HG02623 (cell line): ENCODE measurements around the gene EBF4.

Source experiments
- ATAC-seq: cut with Tn5 transposase; IDR thresholded peaks from one replicate; pipeline ENCODE4 v1.9.1; 2021; ENCODE audit warnings: moderate library complexity; ENCODE audit not compliant: unreplicated experiment

EBF4 gene

DNA sequence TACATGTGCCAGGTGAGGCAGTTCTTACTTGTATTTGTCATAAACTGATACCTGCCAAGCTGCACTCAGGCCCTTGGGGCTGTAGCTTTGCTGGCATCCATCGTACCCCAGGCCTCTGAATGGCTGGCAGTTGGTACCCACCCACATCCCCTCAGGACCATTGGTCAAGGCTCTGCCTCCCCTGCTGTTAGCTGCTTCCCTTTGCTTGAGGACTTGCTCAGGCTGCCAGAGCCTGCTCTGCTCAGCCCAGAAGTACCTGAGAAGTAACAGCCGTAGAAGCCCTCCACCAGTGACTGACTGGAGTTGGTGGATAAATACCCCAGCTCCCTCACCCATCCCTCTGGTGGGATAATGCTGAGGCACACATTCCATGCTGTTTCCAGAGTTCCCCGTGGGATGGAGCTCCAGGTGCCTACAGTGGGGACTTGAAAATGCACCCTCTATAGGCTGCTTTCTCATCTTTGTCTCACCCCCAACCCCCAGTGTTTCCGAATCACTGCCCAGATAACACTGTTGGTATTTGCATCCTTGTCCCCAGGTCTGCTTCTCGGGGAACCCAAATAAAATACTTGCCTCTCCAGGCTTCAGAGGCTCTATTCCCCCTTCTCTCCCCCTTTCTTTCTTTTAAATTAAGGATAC is 7.3 kb downstream of the EBF4 start:
- ATAC-seq, result no peak

DNA sequence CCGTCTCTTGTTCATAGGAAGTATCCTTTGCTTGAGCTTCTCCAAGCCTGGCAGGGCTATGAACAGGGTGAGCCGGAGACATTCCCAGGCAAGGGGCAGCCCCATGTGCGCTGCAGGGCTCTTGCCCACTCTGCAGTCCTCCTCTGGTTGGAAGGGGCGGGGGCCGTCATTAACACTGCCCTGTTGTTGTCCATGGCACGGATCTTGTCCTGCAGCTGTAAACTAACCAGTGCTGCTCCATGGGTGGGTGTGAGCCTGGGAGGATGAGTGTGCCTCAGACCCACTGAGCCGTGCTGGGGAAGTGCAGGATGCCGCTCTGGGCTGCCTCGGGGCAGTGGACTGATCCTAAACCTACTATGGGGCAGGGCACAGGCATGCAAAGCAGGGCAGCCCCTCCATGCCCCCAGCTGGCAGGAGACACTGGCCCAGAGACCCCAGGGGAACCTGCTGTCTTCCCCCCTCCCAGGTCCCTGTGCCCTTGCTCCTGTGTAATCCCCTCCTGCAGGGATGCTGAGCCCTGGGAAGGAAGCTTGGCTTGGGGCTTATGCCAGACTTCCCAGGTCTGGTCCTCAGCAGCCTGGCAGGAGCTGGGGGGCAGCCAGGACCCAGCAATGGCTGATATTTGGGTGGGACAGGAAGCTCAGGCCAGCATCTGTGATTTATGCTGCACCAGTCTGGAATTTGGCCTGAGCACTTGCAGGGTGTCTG is 8.5 kb downstream of the EBF4 start:
- ATAC-seq, result no peak

DNA sequence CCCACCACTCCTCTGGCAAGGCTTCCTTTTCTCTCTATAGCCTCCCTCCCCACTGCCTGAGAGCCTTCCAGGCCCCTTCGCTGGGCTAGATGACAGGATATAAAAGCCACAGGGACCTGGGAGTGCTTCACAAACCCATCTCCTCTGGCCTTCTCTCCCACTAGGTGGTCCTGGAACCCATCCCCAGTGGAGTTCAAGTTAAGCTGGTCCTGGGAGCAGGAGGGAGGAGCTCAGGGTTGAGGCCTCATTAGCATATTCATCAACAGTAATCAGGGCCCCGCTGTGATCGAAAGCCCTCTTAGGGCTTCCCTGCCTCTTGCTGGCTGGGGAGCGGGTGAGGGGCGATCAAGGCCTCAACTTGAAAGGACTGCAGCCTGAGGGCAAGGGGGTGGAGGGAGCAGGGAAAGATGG is 9.1 kb downstream of the EBF4 start:
- ATAC-seq, result no peak

DNA sequence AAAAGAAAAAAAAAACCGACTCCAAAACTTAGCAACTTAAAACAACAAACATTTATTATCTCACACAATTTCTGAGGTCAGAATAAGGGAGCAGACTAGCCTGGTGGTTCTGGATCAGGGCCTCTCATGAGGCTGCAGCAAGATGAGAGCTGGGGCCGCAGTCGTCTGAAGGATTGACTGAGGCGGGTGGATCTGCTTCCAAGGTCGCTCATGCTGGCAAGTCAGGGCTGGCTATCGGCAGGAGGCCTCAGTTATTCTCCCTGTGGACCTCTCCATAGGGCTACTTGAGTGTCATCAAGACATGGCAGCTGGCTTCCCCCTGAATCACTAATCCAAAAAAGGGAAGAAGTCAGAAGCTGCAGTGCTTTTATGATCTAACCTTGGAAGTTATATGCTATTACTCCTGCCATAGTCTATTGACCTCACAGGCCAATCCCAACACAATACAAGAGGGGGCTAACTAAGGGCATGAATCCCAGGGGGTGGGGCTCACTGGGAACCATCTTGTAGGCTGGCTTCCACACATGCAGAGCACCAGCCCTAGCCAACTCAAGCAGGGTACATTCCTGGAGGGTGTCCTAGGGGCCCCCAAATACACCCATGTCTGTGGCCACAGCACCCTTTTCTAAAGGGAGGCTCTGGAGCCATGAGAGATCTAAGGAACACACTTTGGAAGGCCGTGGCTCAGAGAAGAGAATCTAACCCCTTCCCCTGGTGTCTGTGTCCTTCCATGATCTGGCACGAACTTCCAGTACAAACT is 11.3 kb downstream of the EBF4 start:
- no peak for ATAC-seq

DNA sequence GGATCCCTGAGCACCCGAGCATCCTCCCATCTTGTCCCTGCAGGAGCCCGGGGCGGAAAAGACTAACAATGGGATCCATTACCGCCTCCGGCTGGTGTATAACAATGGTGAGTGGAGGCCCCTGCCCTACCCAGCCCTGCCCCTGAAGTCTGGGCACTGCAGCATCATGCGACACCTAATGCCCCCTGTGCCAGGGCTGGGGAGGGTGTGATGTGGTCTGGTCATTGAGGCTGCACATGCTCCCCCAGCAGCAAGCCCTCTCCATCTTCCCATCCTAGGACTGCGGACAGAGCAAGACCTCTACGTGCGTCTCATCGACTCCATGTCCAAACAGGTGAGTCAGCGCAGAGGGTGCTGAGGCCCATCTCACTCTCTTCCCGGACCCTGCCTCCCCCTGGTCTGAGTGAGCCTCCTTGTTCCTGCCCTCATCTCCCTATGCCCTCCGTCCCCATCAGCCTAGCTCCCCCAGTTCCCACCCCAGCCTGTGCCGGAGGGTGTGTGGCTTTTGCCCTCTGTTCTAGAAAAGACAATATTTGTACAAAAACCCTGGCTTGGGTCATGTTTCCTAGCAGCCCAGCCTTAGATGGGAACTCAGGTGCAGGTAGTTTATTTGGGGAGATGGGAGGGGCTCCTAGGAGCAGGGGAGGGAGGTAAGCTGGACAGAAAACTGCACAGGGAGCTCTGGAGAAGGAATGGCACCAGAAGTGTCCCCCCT is 13.5 kb downstream of the EBF4 start:
- ATAC-seq, result no peak

DNA sequence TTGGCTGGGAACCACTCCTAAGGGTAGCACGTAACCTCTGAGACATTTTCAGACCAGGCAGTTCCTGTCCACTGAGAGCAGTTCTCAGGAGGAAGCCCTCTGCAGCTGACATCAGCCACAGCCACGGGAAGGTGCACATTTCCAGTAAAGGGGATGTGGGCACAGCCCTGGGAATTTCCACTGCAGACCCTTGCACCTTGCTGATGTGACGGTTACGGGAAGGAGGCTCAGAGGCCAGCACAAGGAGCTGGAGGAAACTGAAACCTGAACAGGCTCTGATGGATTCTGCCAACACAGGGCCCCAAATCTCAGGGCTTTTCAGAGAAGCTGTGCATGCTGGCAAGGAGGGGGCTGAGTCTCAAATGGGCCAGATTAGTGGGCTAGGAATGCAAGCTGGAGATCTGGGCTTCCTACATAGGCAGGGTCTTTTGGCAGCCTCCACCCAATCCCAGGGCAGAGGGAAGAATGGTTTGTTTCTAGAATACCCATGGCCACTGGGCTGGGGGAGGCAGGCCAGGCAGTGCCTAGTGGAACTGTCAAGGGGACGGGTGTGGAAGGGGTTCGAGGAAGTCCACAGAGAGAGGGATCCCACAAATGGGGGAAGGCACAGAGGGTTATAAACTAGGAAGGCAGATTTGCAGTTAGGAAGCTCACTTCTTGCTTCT is 14.2 kb downstream of the EBF4 start:
- no peak for ATAC-seq

DNA sequence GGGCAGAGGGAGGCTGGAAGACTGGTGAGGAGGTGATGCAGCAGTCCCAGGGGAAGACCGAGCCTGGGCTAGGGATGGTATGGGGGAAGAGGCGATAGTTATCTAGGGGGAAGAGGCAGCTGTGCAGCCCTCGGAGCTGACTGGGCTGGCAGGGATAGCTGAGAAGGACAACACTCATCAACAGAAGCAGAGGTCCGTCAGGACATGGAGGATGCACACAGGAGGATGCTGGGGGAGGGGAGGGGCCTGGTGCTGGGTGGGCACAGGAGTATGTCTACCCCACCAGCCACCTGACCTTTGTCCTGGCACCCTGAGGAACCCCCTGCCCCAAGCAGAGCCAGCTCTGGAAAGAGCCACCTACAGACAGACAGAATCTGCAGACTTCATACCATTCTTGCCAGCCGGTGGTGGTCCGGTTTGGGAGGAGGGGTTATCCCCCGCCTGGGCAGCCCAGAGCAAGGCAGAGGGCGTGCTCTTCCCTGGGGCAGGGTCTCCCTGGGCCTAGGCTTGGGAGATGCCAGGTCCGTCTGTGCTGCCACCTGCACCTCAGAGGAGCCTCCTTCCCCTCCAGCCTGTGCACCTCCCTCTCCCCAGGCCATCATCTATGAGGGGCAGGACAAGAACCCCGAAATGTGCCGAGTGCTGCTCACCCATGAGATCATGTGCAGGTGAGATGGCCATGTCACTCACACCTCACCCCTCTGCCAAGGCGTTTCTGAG is 14.9 kb downstream of the EBF4 start:
- ATAC-seq, result no peak

DNA sequence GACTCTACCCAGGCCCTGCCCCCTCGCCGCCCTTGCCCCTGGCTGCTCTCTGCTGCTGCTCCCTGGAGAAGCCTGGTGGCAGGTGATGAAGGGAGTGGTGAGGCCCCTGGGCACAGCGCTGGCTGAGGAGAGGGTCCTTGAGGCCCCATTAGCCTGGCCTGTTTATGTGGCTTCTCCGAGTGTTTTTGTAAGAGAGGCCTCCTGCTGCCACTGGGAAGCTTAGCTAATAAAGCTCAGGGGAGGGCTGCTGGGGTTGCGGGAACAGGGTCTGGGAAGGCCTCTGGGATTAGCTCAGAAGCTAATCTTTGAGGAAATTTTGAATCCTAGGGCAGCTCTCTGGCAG is 15.5 kb downstream of the EBF4 start:
- no peak for ATAC-seq

DNA sequence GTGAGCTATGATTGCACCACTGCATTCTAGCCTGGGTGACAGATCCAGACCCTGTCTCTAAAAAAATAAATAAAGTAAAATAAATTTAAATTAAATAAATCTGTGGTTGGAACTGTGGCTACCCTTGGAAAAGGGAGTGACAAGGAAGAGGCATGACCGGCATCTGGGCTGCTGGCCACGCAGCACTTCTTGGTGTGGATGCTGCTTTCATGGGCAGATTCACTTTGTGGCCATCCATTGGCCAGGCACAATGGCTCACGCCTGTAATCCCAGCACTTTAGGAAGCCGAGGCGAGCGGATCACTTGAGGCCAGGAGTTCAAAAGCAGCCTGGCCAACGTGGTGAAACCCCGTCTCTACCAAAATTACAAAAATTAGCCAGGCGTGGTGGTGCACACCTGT is 16.1 kb downstream of the EBF4 start:
- no peak for ATAC-seq

DNA sequence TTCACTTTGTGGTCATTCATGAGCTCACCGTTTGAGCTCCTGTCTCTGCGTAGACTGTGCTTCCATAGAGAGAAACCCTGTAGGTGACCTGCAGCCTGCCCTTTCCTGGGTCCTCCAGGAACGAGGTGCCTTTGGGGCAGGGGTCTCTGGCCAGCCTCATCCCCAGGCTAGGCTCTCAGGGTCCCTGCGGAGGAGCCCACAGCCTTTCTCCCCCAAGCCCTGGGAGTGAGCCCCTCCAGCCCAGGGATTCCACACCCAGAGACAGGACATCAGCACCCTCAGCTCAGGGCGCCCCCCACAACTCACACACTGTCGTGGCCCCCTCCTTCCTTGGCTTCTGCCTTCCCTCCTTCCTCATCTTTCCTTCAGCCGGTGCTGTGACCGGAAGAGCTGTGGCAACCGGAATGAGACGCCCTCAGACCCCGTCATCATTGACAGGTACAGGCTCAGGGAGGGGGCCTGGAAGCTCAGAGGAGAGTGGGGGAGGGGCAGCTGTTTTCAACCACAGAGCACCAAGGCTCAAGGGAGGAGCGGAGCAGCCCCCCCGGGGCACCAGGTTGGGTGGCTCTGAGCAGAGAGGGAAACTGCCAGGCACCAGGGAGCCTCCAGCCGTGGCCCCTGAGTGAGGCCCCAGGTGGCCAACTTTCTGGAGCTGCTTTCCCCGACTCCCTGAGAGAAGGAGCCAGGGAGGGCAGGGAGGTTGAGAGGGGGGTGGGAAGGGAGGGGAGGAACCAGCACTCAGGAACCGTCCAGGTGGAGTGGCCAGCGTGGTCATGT is 16.8 kb downstream of the EBF4 start:
- no peak for ATAC-seq

DNA sequence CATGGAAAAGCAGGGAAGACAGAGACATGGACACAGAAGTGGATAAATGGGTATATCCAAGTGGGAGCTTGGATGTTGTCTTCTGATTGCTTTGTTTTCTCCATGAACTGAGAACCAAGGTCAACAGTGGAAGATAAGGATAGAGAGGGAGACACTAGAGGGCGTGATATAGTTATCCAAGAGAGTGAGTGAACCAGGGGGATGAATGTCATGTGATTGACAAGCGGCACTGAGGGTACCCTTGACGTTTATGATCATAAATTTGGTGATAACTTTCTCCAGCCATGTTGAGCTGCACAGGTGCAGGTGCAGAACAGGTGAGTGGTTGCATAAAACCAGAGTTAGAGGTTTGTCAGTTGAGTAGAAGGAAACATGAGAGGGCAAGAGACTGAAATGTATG is 20.7 kb downstream of the EBF4 start:
- ATAC-seq, result no peak

DNA sequence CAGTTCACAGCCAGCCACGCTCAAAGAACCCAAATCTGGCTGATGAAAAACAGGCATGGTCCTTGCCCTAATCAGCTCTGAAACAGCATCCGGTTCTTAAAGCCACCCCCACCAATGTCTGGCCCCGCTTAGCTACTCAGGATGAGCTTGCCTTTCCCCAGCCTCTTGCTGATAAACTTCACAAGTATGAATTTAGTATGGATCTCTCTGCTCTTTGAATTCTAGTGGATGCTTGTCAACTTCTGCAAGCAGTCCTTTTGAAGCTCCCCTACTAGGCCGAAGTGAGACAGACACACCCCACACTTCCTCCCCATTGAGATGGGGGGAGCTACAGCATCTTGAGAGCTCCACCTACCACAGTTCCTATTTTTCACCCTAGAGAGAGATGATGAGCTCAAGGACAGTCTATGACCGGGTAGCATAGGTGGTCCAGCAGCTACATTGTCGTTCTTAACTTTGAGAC is 36.7 kb downstream of the EBF4 start:
- no peak for ATAC-seq

DNA sequence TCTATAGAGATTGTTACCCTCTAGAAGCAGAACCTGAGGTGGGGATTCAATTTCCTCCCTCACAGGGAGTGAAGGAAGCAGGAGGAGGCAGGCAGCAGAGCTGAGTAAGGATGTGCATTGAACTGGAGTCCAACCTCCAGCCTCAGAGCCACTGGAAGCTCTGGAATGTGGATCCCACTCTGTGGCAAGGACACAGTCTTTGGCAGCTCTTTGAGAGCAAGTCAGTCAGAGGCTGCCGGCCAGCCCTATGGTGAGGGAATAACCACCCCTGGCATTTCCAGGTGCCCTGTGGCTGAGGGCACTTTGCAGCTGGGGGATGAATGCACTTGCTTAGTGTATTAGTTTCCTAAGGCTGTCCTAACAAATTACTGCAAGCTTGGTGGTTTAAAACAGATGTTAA is 37.2 kb downstream of the EBF4 start:
- ATAC-seq, result no peak

DNA sequence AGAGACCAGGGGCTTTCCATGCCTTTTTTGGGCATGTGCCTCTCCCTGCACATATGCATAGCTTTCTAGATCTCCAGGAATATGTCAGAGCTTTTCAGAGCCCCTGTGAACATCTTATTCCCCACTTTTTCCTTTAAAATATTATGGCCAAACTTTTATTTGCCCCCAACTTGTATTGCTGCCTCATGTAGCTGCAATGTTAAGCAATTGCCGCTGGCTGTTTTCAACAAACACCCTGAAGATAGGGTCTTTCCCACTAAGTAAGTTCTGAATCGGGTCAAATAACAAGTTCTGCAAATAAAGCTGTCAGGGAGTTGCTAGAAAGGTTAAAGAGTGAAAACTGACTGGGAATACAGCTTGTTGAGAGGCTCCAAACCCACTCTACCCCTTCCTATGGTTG is 42.3 kb downstream of the EBF4 start:
- no peak for ATAC-seq

DNA sequence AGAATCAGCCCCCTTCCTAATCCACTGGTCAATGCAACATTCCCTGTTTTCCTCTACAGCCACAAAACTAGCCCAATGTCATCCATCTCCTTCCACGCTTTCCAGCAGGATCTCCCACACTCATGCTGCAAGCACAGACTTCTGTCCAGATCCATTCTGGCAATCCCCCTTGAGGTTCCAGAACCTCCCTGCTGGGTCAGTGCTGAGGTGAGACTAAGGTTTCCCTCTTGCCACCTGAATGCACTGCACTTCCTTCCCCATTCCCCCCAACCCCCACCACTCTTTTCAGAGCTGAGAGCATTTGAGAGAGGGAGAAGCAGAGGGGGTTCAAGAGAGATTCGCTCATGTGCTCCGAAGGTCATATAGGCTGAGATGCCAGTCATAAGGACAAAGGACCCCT is 43.9 kb downstream of the EBF4 start:
- ATAC-seq, result no peak

DNA sequence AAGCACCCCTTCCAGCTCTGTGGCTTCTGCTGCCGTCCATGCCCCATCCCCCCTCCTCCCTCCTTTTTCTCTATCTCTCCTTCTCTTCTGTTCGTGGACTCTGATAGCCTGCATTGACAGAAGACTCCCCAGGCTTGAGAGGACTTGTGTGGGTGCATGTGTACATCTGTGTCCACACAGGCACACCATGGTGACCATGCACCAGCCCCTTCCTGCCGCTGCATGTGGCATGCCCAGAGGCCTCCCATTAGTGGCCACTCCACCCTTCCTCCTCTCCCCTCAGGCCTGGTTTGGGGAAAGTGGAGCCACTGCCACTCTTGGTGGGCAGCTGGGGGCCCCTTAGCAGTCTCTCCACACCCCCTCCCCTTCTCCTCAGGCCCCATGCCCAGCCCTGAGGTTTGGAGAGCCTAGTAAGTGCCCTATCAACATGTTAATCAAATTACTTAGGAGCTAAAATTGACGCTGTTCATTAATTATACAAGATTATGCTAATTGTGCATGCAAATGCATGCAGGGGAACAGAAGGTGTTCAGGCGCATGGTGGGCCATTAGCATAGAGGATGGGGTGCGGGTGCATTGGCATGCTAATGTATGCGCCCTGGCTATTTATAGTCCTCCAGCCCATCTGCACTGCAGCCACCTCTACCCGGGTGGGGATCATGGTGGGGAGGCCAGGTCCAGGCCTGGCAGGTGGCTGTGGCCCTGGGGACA is 45.9 kb downstream of the EBF4 start:
- no peak for ATAC-seq

DNA sequence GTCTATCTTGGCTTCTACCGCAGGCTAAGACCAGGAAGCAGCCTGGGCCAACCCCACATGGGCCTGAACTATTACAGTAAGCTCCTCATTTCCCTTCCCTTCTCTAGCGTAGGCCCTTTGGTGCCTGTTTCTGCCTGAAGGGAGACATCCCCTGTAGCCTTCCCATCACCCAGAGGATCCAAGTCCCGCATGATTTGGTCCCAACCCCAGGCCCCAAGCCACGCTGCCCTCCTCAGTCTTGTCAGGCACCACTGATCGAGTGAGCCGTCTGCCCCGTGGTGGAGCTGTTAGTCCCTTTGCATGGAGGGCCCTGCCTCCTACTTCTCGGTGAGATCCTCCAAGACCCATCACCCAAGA is 46.4 kb downstream of the EBF4 start:
- no peak for ATAC-seq

DNA sequence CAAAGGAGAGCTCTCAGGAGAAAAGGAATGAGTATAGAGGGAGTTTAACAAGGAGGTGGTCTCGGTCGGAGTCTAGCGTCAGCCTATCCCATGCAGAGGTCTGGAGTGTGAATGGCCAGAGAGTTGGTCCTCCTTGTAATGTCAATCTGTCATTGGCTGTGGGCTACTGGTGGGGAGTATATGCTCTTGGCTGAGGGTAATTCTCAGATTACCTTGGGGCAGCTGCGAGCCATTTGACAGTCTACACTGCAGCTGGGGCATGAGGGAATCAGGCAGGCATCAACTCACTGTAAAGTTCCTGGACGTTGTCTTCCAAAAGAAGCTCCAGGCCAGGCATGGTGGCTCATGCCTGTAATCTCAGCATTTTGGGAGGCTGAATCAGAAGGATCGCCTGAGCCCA is 48.1 kb downstream of the EBF4 start:
- ATAC-seq, result no peak

DNA sequence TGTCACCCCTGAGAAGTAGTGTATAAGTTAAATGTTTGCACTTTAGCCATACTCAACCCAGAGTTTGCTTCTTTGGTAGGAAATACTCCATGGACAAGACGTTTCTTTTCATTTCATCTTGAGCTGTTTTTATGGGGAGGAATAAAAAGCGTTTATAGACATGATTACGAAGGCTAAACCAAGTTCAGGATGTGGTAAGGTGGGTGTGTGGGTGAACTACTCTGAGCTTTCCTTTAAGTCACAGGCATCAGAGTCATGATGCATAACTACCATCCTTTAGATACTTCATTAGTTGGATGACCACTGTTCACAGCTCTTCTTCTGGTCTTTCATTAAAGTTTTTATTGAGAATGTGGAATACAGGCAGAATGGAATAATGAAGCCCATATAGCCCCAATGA is 48.9 kb downstream of the EBF4 start:
- ATAC-seq, result no peak
